NB4 (cell line): Measurements from ENCODE around the gene D2HGDH.

Source experiments
- MYC ChIP-seq: IDR thresholded peaks from 2 replicates; pipeline ENCODE4 v1.6.1; 2011; ENCODE audit warnings: low read depth, low read length
- POLR2A ChIP-seq: IDR thresholded peaks from 2 replicates; pipeline ENCODE4 v1.6.1; 2011; ENCODE audit warnings: mild to moderate bottlenecking; ENCODE audit not compliant: insufficient read length; ENCODE audit errors: extremely low read depth
- TF ChIP-seq, protein P1 (sequence below): IDR thresholded peaks from one replicate; pipeline ENCODE4 v1.5.1; 2012; ENCODE audit warnings: low read depth, low read length

DNA sequence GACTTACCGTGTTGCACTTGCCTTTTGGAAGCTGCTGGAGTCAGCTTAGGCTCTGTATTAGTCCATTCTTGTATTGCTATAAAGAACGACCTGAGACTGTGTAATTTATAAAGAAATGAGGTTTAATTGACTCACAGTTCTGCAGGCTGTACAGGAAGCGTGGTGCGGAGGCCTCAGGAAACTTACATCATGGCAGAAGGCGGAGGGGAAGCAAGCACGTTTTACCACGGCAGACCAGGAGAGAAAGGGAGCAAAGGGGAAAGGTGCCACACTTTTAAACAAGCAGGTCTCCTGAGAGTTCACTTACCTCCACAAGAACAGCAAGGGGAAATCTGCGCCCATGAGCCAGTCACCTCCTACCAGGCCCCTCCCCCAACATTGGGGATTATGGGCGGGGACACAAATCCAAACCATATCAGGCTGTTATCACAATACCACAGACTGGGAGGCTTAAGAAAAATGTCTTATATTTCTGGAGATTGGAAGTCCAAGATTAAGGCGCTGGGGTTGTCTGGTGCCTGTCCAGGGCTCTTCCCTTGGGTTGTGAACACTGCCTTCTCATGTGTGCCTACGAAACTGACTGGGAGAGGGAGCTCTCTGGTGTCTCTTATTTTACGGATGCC, 3.6 kb upstream of the D2HGDH start:
- TF ChIP-seq, protein P1, sequence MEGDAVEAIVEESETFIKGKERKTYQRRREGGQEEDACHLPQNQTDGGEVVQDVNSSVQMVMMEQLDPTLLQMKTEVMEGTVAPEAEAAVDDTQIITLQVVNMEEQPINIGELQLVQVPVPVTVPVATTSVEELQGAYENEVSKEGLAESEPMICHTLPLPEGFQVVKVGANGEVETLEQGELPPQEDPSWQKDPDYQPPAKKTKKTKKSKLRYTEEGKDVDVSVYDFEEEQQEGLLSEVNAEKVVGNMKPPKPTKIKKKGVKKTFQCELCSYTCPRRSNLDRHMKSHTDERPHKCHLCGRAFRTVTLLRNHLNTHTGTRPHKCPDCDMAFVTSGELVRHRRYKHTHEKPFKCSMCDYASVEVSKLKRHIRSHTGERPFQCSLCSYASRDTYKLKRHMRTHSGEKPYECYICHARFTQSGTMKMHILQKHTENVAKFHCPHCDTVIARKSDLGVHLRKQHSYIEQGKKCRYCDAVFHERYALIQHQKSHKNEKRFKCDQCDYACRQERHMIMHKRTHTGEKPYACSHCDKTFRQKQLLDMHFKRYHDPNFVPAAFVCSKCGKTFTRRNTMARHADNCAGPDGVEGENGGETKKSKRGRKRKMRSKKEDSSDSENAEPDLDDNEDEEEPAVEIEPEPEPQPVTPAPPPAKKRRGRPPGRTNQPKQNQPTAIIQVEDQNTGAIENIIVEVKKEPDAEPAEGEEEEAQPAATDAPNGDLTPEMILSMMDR = no peak
- TF ChIP-seq POLR2A (no peak), MYC (peak; percentile 44)
